SK-N-MC (cell line): ENCODE measurements around the gene PADI4.

Source experiments
- DNase-seq: peaks from one replicate; pipeline ENCODE4 v3.0.0-alpha.2; 2011; ENCODE audit warnings: low read depth, low spot score
- H3K27ac ChIP-seq: fragments of 200-600 bp; sonication (generic); 2 replicates; pipeline ENCODE4 v1.5.1; 2016; ENCODE audit warnings: mixed run types
- H3K36me3 ChIP-seq: fragments of 200-600 bp; sonication (generic); 2 replicates; pipeline ENCODE4 v1.6.1; 2017; ENCODE audit warnings: antibody characterized with exemption, low read length, mixed read lengths; ENCODE audit not compliant: insufficient read depth
- H3K4me3 ChIP-seq: fragments of 200-600 bp; sonication (generic); 2 replicates; pipeline ENCODE4 v1.5.1; 2016
- H3K9ac ChIP-seq: fragments of 200-600 bp; sonication (generic); 2 replicates; pipeline ENCODE4 v1.8.0; 2017; ENCODE audit warnings: mixed run types, mixed read lengths; ENCODE audit not compliant: insufficient read length
- H3K9me3 ChIP-seq: fragments of 200-600 bp; sonication (generic); 2 replicates; pipeline ENCODE4 v1.6.1; 2017; ENCODE audit warnings: low read depth, mild to moderate bottlenecking, antibody characterized with exemption, low read length, moderate library complexity, mixed read lengths
- EZH2 ChIP-seq: fragments of 200-600 bp; sonication (generic); IDR thresholded peaks from one replicate; pipeline ENCODE4 v1.6.1; 2017; ENCODE audit warnings: antibody characterized with exemption
- FOXP2 ChIP-seq: optimal IDR thresholded peaks from 2 replicates; pipeline ENCODE3; 2011; ENCODE audit warnings: mild to moderate bottlenecking, moderate library complexity; ENCODE audit not compliant: insufficient read depth; ENCODE audit errors: extremely low read length, control extremely low read depth
- POLR2AphosphoS5 ChIP-seq: IDR thresholded peaks from 2 replicates; pipeline ENCODE4 v1.6.1; 2012; ENCODE audit warnings: mild to moderate bottlenecking, low read depth, low read length, borderline replicate concordance

PADI4 gene

GRCh38 chr1:17307946-17308345 lies at the start of gene PADI4:
PADI4 (plus strand) TSS chr1:17308197; CDS start chr1:17308223, 26 bp downstream.
- H3K27ac ChIP-seq = no peak within 1 kb of the TSS
- no peak for TF ChIP-seq POLR2AphosphoS5
- TF ChIP-seq FOXP2 = no peak
- TF ChIP-seq EZH2 = no peak
- no peak for DNase-seq
- H3K36me3 ChIP-seq = no peaks in the 10 kb centered on the region
- no peak within 1 kb of the TSS for H3K9ac ChIP-seq
- no peak within 1 kb of the TSS for H3K4me3 ChIP-seq
- no peaks in the 10 kb centered on the region for H3K9me3 ChIP-seq

GRCh38 chr1:17258758-17259130 lies 49.3 kb upstream of the PADI4 start:
- Histone ChIP-seq H3K9ac (no peak overlapping the region), H3K27ac (no peak overlapping the region), H3K4me3 (no peak overlapping the region)

GRCh38 chr1:17259233-17259873 lies 48.6 kb upstream of the PADI4 start:
- no peak overlapping the region for H3K9ac ChIP-seq
- no peak overlapping the region for H3K27ac ChIP-seq
- TF ChIP-seq FOXP2 (no peak), POLR2AphosphoS5 (no peak), EZH2 (no peak)
- no peak for DNase-seq
- no peaks in the 10 kb centered on the region for H3K36me3 ChIP-seq
- no peak overlapping the region for H3K4me3 ChIP-seq
- H3K9me3 ChIP-seq = no peaks in the 10 kb centered on the region

More at GRCh38 chr1:17258758-17259130, 49.3 kb upstream of the PADI4 start:
- no peak for TF ChIP-seq POLR2AphosphoS5
- no peak for TF ChIP-seq FOXP2
- TF ChIP-seq EZH2 = no peak
- no peak for DNase-seq
- H3K9me3 ChIP-seq = no peaks in the 10 kb centered on the region
- H3K36me3 ChIP-seq = no peaks in the 10 kb centered on the region

- Histone ChIP-seq H3K36me3 (no peaks in the 10 kb centered on the region), H3K27ac (no peak overlapping the region), H3K4me3 (no peak overlapping the region), H3K9me3 (no peaks in the 10 kb centered on the region), H3K9ac (no peak overlapping the region)
- DNase-seq = no peak
- TF ChIP-seq POLR2AphosphoS5 (no peak), FOXP2 (no peak), EZH2 (no peak)
Measured at GRCh38 chr1:17260264-17260663, 47.7 kb upstream of the PADI4 start.

GRCh38 chr1:17260738-17261137 lies 47.3 kb upstream of the PADI4 start:
- TF ChIP-seq EZH2 = no peak
- TF ChIP-seq FOXP2 = no peak
- TF ChIP-seq POLR2AphosphoS5 = no peak
- no peaks in the 10 kb centered on the region for H3K36me3 ChIP-seq
- no peaks in the 10 kb centered on the region for H3K9me3 ChIP-seq
- H3K4me3 ChIP-seq = no peak overlapping the region
- no peak overlapping the region for H3K27ac ChIP-seq
- H3K9ac ChIP-seq = no peak overlapping the region
- DNase-seq = no peak

- Histone ChIP-seq H3K27ac (no peak overlapping the region), H3K36me3 (no peaks in the 10 kb centered on the region), H3K9me3 (no peaks in the 10 kb centered on the region), H3K9ac (no peak overlapping the region), H3K4me3 (no peak overlapping the region)
- no peak for DNase-seq
- TF ChIP-seq FOXP2 = no peak
- no peak for TF ChIP-seq EZH2
- no peak for TF ChIP-seq POLR2AphosphoS5
Measured at GRCh38 chr1:17263936-17264335, 44.1 kb upstream of the PADI4 start.

GRCh38 chr1:17264470-17264869 lies 43.5 kb upstream of the PADI4 start:
- Histone ChIP-seq H3K4me3 (no peak overlapping the region), H3K36me3 (no peaks in the 10 kb centered on the region), H3K9me3 (no peaks in the 10 kb centered on the region), H3K27ac (no peak overlapping the region), H3K9ac (no peak overlapping the region)
- no peak for DNase-seq
- no peak for TF ChIP-seq FOXP2
- TF ChIP-seq POLR2AphosphoS5 = no peak
- TF ChIP-seq EZH2 = no peak

- no peak overlapping the region for H3K27ac ChIP-seq
- H3K36me3 ChIP-seq = no peaks in the 10 kb centered on the region
- no peak for DNase-seq
- H3K4me3 ChIP-seq = no peak overlapping the region
- no peaks in the 10 kb centered on the region for H3K9me3 ChIP-seq
- H3K9ac ChIP-seq = no peak overlapping the region
- TF ChIP-seq POLR2AphosphoS5 (no peak), FOXP2 (no peak), EZH2 (no peak)
Measured at GRCh38 chr1:17265162-17265561, 42.8 kb upstream of the PADI4 start.

- no peak for DNase-seq
- no peak overlapping the region for H3K27ac ChIP-seq
- H3K9me3 ChIP-seq = no peaks in the 10 kb centered on the region
- no peak overlapping the region for H3K9ac ChIP-seq
- H3K4me3 ChIP-seq = no peak overlapping the region
- no peak for TF ChIP-seq EZH2
- TF ChIP-seq FOXP2 = no peak
- no peak for TF ChIP-seq POLR2AphosphoS5
- H3K36me3 ChIP-seq = no peaks in the 10 kb centered on the region
Measured at GRCh38 chr1:17265950-17266349, 42.0 kb upstream of the PADI4 start.
